GM19238 (cell line): Measurements from ENCODE around the gene ZNF341.
"Not testable (repeated sequence)": the region's sequence is repeated elsewhere in the genome, so short reads cannot be mapped to it uniquely, and the experiment has no call there.

ENCODE experiments used
- DNase-seq: peaks from one replicate; pipeline ENCODE4 v3.0.0; 2011; ENCODE audit warnings: low spot score; ENCODE audit not compliant: insufficient read length

ZNF341 gene

DNA sequence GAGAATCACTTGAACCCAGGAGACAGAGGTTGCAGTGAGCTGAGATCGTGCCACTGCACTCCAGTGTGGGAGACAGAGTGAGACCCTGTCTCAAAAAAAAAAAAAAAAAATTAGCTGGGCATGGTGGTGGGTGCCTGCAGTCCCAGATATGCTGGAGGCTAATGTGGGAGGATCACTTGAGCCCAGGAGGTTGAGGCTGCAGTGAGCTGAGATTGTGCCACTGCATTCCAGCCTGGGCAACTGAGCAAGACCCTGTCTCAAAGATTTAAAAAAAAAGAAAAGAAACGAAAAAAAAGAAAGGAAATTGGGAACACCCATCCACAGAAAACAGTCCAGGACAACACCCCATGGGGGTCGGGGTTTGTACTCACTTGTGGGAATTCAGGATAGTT lies 60.8 kb downstream of the ZNF341 start:
- not testable (repeated sequence) for DNase-seq

DNA sequence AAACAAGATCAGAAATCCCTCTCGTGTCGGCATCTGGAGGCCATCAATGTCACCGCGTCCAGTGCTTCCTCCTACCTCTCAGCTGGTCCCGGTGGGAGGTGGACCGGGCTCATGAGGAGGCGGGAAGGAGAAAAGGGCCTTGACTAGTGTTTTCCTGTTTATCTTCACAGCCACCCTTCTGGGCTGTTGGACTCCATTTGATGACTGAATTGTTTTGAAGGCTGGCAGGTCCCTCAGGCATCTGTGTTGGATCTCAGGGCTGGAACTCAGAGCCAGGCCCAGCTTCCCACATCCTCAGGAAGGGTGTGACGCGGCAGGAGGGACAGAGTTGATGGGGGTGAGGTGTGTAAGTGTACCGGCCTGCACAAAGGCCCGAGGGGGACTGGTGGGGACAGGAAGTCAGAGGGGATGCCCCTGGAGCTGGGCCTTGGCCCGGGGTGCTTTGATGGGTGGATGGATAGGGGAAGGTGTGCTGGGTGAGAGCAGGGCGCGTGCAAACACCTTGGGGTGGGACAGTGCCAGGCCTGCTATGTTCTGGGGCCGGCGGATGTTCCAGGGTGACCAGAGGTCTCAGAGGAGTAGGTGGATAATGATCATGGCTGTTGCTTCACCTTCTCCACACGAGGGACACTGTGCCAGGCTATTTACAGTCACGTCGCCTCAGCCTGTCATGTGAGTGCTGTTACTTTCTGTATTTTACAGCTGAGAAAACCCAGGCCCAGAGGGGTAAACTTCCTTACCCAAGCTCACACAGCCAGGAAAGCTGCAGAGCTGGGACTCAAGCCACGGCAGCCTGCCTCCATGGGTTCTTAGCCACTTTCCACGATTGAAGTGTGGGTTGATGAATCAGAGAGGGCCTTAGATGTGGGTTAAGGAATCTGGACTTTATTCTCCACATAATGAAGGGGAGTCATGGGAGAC lies 61.5 kb downstream of the ZNF341 start:
- DNase-seq, result no peak

- no peak for DNase-seq
Observed at GRCh38 chr20:33796263-33796906, 64.6 kb downstream of the ZNF341 start.

DNA sequence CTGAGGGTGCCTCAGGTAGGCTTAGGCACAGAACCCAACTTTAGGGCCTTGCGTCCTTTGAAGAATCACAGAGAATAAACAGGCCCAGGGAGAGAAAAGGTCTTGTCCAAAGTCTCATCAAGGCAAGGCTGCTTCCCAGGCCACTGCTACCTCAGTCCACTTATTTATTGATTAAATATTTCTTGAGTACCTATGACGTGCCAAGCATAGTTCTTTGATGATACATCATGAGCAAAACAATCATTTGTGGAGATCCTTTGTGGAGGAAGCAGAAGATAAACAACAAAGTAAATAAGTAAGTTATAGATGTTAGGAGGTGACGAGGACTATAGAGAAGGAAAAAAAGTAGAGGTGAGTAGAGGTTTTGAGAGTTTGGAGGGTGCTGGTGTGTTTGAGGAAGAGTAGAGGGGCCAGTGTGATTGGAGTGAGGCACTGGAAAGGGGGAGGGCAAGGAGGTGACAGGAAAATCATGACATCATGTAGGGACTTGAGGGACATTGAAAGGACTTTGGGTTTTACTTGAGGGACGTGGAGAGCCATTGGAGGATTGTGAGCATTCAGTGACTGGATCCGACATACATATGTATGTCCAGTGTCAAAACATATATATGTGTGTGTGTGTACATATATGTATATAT lies 65.2 kb downstream of the ZNF341 start:
- no peak for DNase-seq

DNA sequence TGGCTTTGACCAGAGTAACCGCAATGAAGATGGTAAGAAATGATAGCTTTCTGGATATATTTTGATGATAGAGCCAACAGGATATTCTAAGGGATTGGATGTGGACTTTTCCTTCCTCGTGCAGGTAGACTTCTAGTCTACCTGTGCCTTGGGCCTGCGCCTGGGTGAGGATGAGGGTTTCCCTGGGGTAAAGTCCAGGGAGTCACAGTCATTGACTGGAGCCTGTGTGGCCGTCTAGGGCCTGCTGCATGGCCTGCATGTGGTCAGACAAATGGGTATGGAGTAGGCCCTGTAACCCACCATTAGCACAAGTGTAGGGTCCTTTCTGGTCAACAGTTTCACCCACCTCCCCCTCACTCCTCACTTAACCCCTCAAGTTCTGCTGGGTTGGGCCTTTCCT lies 66.6 kb downstream of the ZNF341 start:
- DNase-seq, result no peak

- DNase-seq, result no peak
Observed at GRCh38 chr20:33803921-33804337, 72.1 kb downstream of the ZNF341 start.

DNA sequence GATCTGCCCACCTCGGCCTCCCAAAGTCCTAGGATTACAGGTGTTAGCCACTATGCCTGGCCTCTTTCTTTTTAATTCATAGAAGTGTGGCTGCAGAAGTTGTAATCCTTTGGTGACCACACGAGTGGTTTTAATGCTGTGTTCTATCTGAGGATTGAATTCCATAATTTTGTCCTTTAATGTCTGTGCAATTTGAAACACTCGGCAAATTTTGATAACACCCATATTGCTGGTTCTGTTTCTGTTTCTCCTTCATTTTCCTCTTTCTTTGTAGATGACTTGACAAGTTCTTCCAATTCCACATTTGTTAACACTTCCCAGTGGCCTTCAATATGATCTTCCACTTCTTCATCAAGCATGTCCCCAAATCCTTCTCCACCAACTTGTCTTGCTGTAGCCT lies 76.6 kb downstream of the ZNF341 start:
- DNase-seq, result no peak

DNA sequence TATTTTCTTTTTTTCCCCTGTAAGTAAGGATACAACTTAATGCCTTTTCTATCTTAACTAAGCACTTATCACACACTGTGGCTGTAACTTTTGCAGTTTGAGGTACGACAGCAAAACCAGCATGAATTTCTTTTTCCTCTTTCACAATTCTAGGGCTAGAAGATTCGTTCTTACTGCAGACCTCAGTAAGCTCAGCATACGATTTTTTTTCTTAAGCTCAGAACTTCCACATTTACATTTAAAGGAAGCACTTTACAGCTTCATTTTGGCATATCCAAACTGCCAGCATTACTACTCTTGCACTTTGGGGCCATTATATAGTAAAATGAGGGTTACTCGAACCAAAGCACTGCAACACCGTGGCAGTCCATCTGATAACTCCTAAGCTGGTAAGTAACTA lies 78.5 kb downstream of the ZNF341 start:
- DNase-seq, result no peak

DNA sequence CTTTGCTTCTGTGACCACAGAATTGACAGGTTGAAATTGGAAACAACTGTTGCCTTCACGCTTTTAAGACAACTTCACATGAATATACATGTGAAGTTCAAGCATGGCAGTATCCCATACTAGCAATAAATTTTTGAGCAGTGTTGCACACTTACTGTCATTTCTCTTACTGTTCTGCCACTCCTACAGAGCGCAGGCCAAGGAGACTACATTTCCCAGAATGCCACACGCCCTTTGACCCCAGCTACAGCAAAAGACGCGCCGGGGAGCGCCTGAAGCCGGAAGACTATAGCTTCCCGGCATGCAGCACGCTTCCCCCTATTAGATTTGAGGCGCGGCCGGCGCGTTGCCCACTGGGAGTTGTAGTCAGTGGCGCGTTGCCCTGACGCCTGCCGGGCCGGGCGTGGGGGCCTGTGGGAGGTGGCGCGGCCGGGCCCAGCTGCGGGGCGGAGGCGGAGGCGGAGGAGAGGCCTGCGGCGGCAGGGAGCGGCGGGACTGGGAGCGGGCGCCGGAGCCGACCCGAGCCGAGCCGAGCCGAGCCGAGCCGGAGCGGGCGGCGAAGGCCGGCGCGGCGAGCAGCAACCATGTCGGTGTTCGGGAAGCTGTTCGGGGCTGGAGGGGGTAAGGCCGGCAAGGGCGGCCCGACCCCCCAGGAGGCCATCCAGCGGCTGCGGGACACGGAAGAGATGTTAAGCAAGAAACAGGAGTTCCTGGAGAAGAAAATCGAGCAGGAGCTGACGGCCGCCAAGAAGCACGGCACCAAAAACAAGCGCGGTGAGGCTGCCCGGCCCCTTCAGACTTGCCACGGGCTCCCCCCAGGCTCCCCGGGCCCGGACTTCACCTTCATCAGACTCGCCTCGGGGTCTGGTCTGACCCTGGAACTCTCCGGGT lies 79.3 kb downstream of the ZNF341 start, which contains the start of gene CHMP4B:
Gene CHMP4B, plus strand, starts transcription at position 464 of the 891 bp plus-strand sequence. Its CDS starts 121 bp downstream, at position 585.
- peak; percentile 98 for DNase-seq

GRCh38 chr20:33811776-33812151 lies 80.0 kb downstream of the ZNF341 start:
- peak; percentile 44 for DNase-seq

GRCh38 chr20:33812152-33812849 lies 80.5 kb downstream of the ZNF341 start:
- DNase-seq, result peak; percentile 28

DNA sequence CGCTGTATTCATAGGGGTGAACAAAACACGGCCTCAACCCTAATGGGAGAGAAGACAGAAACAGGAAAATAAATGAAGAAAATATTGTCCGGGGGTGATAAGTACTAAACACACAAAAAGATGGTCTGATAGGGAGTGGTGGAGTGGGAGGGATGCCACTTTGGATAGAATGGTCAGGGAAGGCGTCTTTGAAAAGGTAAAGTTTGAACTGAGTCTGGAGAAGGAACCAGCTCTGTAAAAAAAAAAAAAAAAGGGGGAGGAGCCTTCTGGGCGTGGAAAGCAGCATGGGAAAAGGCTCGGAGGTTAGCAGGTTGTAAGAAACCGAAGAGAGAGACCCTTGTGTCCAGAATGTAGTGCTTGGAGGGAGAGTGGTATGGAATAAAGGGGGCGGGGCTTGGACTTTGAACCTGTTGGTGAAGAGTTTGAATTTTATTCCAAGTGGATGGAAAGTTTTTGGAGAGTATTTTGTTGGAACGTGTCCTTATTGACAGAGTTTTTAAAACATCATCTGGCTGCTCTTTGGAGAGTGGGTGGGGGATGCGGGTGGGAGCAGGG lies 81.2 kb downstream of the ZNF341 start:
- DNase-seq, result no peak

DNA sequence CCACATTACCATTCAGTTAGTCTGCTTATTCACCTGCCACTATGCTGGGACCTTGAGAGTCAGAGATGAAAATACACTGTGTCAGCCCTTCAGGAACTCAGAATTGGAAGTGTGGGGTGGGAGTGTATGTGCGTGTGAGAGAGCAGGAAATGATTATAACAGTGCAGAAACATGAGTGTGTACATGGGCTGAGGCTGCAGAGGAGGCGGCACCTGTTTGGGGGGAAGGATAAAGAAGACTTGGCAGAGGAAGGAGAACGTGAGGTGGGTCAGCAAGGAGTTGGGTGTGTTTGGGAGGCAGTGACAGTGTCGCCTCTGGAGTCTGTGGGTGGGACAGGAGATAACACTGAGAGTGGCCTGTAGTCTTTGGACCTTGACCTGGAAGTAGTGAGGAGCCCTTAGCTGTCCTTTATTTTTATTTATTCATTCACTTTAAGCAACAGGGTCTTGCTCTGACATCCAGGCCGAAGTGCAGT lies 82.5 kb downstream of the ZNF341 start:
- DNase-seq, result no peak

DNA sequence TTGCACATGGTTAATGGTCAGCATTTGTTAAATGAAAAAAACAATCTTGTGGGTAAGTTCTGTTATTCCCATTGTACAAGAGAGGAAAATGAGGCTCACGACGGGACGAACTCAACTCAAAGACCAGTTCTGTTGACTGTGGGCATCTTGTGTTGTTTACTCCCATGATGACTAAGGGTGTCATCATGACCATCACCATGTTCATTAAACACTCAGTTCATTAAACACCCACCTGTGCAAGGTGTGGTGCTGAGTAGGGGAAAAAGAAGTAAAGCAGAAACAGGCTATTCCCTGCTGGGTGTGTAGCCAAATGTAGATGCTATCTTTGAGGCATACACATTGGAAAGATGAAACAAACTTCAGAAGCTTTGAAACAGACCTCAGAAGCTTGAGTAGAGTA lies 83.9 kb downstream of the ZNF341 start:
- DNase-seq, result no peak

DNA sequence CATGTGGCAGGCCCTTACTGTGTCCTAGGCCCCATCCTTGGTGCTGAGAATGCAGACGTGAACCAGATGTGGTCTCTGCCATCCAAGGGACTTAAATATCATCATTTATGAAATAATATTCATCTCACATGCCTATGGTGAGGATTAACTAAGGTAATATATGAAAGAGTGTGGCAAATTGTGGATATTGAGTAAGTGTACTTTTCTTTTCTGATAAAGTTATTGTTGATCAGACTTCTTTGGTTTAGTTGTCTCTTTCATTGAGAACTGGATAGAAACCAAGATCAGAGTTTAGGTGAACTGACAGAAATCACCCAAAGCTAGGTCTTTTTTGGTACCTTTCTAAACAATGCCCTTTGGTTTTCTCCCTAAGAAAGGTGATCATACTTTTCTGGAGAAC lies 84.4 kb downstream of the ZNF341 start:
- DNase-seq, result no peak

DNA sequence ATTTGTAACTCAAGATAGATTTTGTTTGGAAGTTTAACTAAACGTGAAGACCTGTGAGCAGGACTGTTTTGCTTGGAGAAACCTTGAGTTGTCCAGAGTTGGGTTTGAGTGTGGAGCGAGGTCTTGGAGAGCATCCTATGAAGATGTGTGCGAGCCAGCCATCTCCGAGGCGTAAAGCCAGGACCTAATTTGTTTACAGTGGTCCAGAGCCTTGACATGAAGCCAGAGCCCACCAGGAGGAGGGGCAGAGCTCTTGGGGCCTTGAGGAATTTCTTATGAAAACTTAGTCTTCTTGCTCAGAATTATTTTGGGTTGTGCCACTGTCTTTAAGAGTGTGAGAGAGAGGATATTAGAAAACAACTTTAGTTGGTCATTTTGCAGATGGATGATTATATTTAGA lies 85.6 kb downstream of the ZNF341 start:
- no peak for DNase-seq

DNA sequence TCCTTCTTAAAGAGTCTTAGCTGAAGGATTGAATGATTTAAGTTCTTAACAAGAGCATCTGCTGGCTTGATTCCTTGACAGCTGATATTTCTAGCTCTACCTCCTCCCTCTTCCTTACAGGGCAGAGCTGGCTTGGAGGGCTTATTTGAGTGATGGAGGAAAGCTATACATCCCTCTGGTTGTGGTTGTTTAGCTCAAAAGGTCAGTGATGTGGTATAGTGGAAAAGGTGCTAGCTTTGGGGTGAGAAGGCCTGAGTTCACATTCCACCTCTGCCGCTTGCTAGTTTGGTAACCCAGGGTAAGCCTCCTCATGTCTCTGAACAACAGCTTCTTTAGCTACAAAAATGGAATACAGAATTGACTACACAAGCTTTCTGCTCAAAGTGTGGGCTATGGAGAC lies 87.7 kb downstream of the ZNF341 start:
- DNase-seq, result no peak

- DNase-seq, result no peak
Observed at GRCh38 chr20:33820362-33820761, 88.6 kb downstream of the ZNF341 start.

GRCh38 chr20:33821270-33821836 lies 89.6 kb downstream of the ZNF341 start:
- no peak for DNase-seq

DNA sequence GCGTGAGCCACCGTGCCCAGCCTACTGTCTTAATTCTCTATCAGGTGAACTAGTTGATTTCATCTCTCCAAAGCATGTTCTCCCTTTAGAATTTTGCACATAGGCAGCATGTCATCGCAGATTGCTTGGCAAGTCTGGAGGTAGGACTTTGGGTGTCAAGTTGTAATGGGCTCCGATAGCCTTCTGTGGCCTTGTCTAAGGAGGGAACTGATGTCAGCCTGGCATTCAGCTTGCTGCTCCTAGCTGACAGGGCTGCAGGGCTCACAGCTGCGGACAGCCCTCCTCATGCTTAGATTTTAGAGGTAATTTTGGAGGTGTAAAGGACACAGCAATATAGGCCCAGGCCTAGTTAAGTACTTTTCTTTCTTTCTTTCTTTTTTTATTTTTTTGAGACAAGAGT lies 90.6 kb downstream of the ZNF341 start:
- no peak for DNase-seq
